HEK293 (cell line): ENCODE data around the gene PRR35.
A peak's percentile ranks its signal among the peaks of the same experiment; 100 is the strongest.

Experiments
- SP2 ChIP-seq: fragments of 450-650 bp; formaldehyde crosslinking; IDR thresholded peaks from 2 replicates; pipeline ENCODE4 v1.5.1; 2016; ENCODE audit warnings: missing biosample characterization, missing genetic modification characterization
- ZNF747 ChIP-seq: fragments of 450-650 bp; formaldehyde crosslinking; IDR thresholded peaks from 2 replicates; pipeline ENCODE4 v1.5.1; 2016; ENCODE audit warnings: missing biosample characterization, missing genetic modification characterization
- ZNF837 ChIP-seq: fragments of 450-650 bp; formaldehyde crosslinking; IDR thresholded peaks from 2 replicates; pipeline ENCODE4 v1.5.1; 2016; ENCODE audit warnings: missing biosample characterization, missing genetic modification characterization
- TF ChIP-seq, protein P1 (sequence below): fragments of 450-650 bp; formaldehyde crosslinking; IDR thresholded peaks from 2 replicates; pipeline ENCODE4 v1.5.1; 2016; ENCODE audit warnings: missing biosample characterization, missing genetic modification characterization
- TF ChIP-seq, protein P2 (sequence below): fragments of 450-650 bp; formaldehyde crosslinking; IDR thresholded peaks from 2 replicates; pipeline ENCODE4 v1.5.1; 2016; ENCODE audit warnings: missing biosample characterization, missing genetic modification characterization, low read depth

DNA sequence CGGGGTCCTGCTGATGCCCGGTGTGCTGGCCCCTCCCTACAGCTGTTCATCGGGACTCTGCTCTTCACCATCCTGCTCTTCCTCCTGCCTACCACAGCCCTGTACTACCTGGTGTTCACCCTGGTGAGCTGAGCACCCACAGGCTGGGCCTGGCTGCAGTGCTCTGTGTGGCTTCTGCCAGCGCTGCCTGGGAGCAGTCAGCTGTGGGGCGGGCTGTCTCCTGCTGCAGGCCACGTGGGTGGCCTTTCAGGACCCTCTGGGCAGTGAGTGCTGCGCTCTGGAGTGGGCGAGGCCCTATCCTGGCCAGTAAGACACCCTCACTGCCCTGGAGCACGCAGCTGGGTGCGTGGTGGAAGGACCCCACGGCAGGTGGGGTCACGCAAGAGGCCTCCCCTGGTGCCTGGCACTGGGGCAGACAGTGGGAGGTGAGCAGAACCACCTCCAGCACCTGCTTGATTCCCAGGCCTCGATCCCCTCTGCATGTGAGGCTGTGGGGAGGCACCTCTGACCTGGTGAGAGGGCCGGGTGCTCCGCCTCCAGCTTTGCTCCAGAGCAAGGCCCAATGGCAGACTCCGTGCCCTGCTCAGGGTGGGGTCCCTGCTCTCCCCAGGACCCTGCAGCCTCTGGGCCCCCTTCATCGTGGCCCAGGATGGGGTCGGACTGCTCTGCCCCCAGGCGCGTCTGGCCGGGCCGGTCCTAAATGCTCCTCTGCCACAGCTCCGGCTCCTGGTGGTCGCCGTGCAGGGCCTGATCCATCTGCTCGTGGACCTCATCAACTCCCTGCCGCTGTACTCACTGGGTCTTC, 20.1 kb downstream of the PRR35 start:
- TF ChIP-seq ZNF747 (no peak), ZNF837 (tag by site-specific recombination) (no peak), SP2 (tag by site-specific recombination) (peak; percentile 29; the same call in 1 of the 2 replicates)
- TF ChIP-seq, protein P1, sequence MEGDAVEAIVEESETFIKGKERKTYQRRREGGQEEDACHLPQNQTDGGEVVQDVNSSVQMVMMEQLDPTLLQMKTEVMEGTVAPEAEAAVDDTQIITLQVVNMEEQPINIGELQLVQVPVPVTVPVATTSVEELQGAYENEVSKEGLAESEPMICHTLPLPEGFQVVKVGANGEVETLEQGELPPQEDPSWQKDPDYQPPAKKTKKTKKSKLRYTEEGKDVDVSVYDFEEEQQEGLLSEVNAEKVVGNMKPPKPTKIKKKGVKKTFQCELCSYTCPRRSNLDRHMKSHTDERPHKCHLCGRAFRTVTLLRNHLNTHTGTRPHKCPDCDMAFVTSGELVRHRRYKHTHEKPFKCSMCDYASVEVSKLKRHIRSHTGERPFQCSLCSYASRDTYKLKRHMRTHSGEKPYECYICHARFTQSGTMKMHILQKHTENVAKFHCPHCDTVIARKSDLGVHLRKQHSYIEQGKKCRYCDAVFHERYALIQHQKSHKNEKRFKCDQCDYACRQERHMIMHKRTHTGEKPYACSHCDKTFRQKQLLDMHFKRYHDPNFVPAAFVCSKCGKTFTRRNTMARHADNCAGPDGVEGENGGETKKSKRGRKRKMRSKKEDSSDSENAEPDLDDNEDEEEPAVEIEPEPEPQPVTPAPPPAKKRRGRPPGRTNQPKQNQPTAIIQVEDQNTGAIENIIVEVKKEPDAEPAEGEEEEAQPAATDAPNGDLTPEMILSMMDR = no peak
- TF ChIP-seq, protein P2, sequence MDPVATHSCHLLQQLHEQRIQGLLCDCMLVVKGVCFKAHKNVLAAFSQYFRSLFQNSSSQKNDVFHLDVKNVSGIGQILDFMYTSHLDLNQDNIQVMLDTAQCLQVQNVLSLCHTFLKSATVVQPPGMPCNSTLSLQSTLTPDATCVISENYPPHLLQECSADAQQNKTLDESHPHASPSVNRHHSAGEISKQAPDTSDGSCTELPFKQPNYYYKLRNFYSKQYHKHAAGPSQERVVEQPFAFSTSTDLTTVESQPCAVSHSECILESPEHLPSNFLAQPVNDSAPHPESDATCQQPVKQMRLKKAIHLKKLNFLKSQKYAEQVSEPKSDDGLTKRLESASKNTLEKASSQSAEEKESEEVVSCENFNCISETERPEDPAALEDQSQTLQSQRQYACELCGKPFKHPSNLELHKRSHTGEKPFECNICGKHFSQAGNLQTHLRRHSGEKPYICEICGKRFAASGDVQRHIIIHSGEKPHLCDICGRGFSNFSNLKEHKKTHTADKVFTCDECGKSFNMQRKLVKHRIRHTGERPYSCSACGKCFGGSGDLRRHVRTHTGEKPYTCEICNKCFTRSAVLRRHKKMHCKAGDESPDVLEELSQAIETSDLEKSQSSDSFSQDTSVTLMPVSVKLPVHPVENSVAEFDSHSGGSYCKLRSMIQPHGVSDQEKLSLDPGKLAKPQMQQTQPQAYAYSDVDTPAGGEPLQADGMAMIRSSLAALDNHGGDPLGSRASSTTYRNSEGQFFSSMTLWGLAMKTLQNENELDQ (tag by site-specific recombination) = no peak
